ENCODE measurements around the gene ICAM5. TPM values are rescaled to one million over a fixed set of nuclear protein-coding genes. Genes with fewer than 3 reads are reported as not detected.

ICAM5 gene
- total and polyA plus RNA-seq, 10 of the 15 experiments (the other 5 are each of a cell fraction or from before 2014, with no cell fraction given) = 0.14 to 4.6 (median 0.94) TPM; not detected in 2

- TF ChIP-seq ATF2 (IDR thresholded peaks at IDR 0.05; ENCODE audit: low read length) (no peak), RAD21 (IDR thresholded peaks at IDR 0.05; ENCODE audit: insufficient read depth, low read depth, low read length) (no peak), CBFB (IDR thresholded peaks at IDR 0.05; ENCODE audit: low read depth) (no peak), EZH2 (IDR thresholded peaks at IDR 0.05; ENCODE audit: borderline replicate concordance, control insufficient read depth, low read depth, low read length) (no peak), SMARCA5 (IDR thresholded peaks at IDR 0.05) (0 out of 2 replicates have a peak, but pooled peaks have one; percentile 20), SMC3 (IDR thresholded peaks at IDR 0.05; ENCODE audit: borderline replicate concordance, low read length) (no peak), SIN3A (IDR thresholded peaks at IDR 0.05; ENCODE audit: low read depth, low read length) (0 out of 2 replicates have a peak, but pooled peaks have one; percentile 66), STAT3 (IDR thresholded peaks at IDR 0.05; ENCODE audit: low read depth, low read length) (no peak)
These were observed 5.6 kb downstream of the ICAM5 start (continued) for GRCh38 chr19:10295305-10295846.

GRCh38 chr19:10295847-10296591 is 6.3 kb downstream of the ICAM5 start:
- RAD21 ChIA-PET (ENCODE audit: unreplicated experiment) = no interaction called here
- TF ChIP-seq FOXM1 (IDR thresholded peaks at IDR 0.05; ENCODE audit: low read depth, low read length) (no peak), SIX5 (IDR thresholded peaks at IDR 0.05; ENCODE audit: low read depth, low read length, severe bottlenecking) (no peak), KAT2A (conservative IDR thresholded peaks at IDR 0.05; ENCODE audit: control insufficient read depth, low read depth, low read length) (no peak), ZNF687 (IDR thresholded peaks at IDR 0.05) (0 out of 2 replicates have a peak, but pooled peaks have one; percentile 26), NR2C2 (IDR thresholded peaks at IDR 0.05; ENCODE audit: borderline replicate concordance, control insufficient read depth, insufficient read length, low read depth) (no peak), ESRRA (IDR thresholded peaks at IDR 0.05; ENCODE audit: low read length) (no peak), HCFC1 (IDR thresholded peaks at IDR 0.05; ENCODE audit: low read length) (no peak)

More at GRCh38 chr19:10295847-10296591, 6.3 kb downstream of the ICAM5 start:
- H3K9me3 ChIP-seq (replicated peaks; ENCODE audit: control insufficient read depth, insufficient read depth, low read length) = no peaks in the 10 kb centered on the region; the same call in 2 of the 3 replicates
- ChIA-PET POLR2A (interaction anchor here (0.6 to 1.6 kb wide), 4 partner anchors 16 to 208 kb away, joined by 3 to 4 read pairs (median 4); partner anchors contain the start of gene ICAM1), SMC1A (ENCODE audit: uncharacterized antibody, unreplicated experiment) (no interaction called here), CTCF (interaction anchor here (0.8 to 1.1 kb wide), 2 partner anchors 27 to 366 kb away, joined by 3 to 4 read pairs; no protein-coding TSS in a partner anchor)
- peak overlapping the region; percentile 76 for H3K4me2 ChIP-seq (ENCODE audit: control insufficient read depth, insufficient read depth)
- no peak for FAIRE-seq
- H3K4me1 ChIP-seq (ENCODE audit: control insufficient read depth, insufficient read depth, low read length) = peaks cover 25% of the 10 kb centered on the region
- H3K79me2 ChIP-seq (ENCODE audit: control insufficient read depth, insufficient read depth, low read length) = no peaks in the 10 kb centered on the region
- 48% methylated on average over 31 of the region's 58 CpGs for WGBS (ENCODE audit: insufficient coverage, insufficient replicate concordance, low lambda C conversion rate, missing lambda C conversion rate)
- no TSS peak for BruUV-seq (replicated peaks)
- H3K36me3 ChIP-seq (ENCODE audit: control insufficient read depth in 2 of 2, insufficient read depth in 2 of 2, low read length in 1 of 2) = no peaks in the 10 kb centered on the region; a peak in 1 of 4 replicates
- H3K27ac ChIP-seq (ENCODE audit: control insufficient read depth, insufficient read depth) = no peak overlapping the region
- in situ Hi-C loops (cut with MboI) (no loop called here), intact Hi-C loops (cut with micrococcal nuclease; ENCODE audit: unreplicated experiment) (no loop called here)
- peaks cover 2 to 10% of the 10 kb centered on the region in 2 experiments; a peak in 3 of 4 replicates for H3K27me3 ChIP-seq (replicated peaks in 1 of 2; ENCODE audit: control insufficient read depth in 2 of 2, insufficient read depth in 2 of 2, low read length in 1 of 2)
- DNase-seq (ENCODE audit: low read depth, low spot score) = no peak
- peak overlapping the region; percentile 30; the same call in 1 of the 2 replicates for H3K9ac ChIP-seq (ENCODE audit: control insufficient read depth, insufficient read depth, low read length)
- peak overlapping the region; percentile 76 for H2AFZ ChIP-seq (ENCODE audit: control insufficient read depth, low read depth, low read length)
- no peaks in the 10 kb centered on the region for H4K20me1 ChIP-seq (ENCODE audit: control insufficient read depth, insufficient read depth)
- peak overlapping the region; percentile 52; the same call in 1 of the 2 replicates for H3K4me3 ChIP-seq
- ATAC-seq = no peak

Measured in GM12878 (cell line).